ENCODE data around the gene FBXO38. TPM values are rescaled to one million over a fixed set of nuclear protein-coding genes. Genes with fewer than 3 reads are reported as not detected.
A peak's percentile ranks its signal among the peaks of the same experiment; 100 is the strongest.

The FBXO38 gene
- total RNA-seq, 1 donor from 2014 or later = 32.8 TPM

GRCh38 chr5:148378670-148379069, 5.1 kb upstream of the FBXO38 start:
- intact Hi-C loops (cut with DNase I) = loop anchor here (10.0 kb wide), 1 partner anchor 204 kb away; no protein-coding TSS in a partner anchor
- DNase-seq (ENCODE audit: missing footprints) (no peak), ATAC-seq (no peak)

DNA sequence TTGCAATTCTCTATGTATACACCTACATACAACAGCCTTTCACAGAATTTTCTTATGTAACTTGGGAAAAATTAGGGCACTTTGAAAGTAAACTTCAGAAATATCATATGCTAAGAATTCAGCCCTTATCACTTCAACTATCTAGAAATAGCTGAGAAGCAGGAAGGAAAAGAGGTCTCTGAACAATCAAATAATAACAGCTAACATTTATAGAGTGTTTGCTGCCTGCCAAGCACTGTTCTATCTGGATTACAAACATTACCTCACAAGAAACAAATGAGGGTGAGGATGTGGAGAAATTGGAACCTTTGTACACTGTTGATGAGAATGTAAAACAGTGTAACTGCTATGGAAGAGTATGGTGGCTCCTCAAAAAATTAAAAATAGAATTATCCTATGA, 4.4 kb upstream of the FBXO38 start:
- intact Hi-C loops (cut with DNase I) = loop anchor here (10.0 kb wide), 1 partner anchor 205 kb away; no protein-coding TSS in a partner anchor
- ATAC-seq = no peak
- no peak for DNase-seq (ENCODE audit: missing footprints)

GRCh38 chr5:148381906-148382305, 1.9 kb upstream of the FBXO38 start:
- no peak for ATAC-seq
- intact Hi-C loops (cut with DNase I) = no loop called here
- no peak for DNase-seq (ENCODE audit: missing footprints)

GRCh38 chr5:148382961-148383360, 797 bp upstream of the FBXO38 start:
- no peak for DNase-seq (ENCODE audit: missing footprints)
- intact Hi-C loops (cut with DNase I) = no loop called here
- ATAC-seq = no peak

- DNase-seq (ENCODE audit: missing footprints) (no peak), ATAC-seq (peak; percentile 1)
- intact Hi-C loops (cut with DNase I) = no loop called here
These were observed 601 bp downstream of the FBXO38 start for GRCh38 chr5:148384380-148384737.

GRCh38 chr5:148385094-148385493, 1.3 kb downstream of the FBXO38 start:
- ATAC-seq (no peak), DNase-seq (ENCODE audit: missing footprints) (no peak)
- intact Hi-C loops (cut with DNase I) = no loop called here

GRCh38 chr5:148386041-148386440, 2.3 kb downstream of the FBXO38 start:
- intact Hi-C loops (cut with DNase I) = no loop called here
- no peak for DNase-seq (ENCODE audit: missing footprints)
- ATAC-seq = no peak

DNA sequence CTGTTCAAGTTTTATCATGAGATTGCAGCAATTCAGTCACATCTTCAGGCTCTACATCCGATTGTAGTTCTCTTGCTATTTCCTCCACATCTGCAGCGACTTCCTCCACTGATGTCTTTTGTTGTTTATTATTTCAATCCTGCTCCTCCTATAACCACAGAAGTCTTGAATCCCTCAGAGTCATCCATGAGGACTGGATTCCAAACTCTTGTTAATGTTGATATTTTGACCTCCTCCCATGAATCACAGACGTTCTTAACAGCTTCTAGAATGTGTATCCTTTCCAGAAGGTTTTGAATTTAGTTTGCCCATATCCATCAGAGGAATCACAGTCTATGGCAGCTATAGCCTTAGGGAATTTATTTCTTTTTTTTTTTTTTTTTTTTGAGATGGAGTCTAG, 3.6 kb downstream of the FBXO38 start:
- DNase-seq (ENCODE audit: missing footprints) = no peak
- ATAC-seq = no peak
- intact Hi-C loops (cut with DNase I) = no loop called here

DNA sequence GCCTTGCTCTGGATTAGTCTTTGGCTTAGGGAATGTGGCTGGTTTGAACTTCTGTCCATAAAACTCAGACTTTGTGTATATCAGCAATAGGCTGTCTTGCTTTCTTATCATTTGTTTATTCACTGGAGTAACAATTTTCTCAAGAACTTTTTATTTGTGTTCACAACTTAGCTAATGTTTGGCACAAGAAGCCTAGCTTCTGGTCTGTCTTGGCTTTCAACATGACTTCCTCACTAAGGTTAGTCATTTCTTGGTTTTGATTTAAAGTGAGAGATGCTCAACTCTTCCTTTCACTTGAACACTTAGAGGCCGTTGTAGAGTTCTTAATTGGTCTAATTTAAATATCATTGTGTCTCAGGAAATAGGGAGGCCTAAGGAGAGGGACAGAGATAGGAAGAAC, 4.9 kb downstream of the FBXO38 start:
- intact Hi-C loops (cut with DNase I) = no loop called here
- DNase-seq (ENCODE audit: missing footprints) (no peak), ATAC-seq (no peak)

GRCh38 chr5:148390914-148391313, 7.2 kb downstream of the FBXO38 start:
- no peak for DNase-seq (ENCODE audit: missing footprints)
- intact Hi-C loops (cut with DNase I) = no loop called here
- ATAC-seq = no peak

DNA sequence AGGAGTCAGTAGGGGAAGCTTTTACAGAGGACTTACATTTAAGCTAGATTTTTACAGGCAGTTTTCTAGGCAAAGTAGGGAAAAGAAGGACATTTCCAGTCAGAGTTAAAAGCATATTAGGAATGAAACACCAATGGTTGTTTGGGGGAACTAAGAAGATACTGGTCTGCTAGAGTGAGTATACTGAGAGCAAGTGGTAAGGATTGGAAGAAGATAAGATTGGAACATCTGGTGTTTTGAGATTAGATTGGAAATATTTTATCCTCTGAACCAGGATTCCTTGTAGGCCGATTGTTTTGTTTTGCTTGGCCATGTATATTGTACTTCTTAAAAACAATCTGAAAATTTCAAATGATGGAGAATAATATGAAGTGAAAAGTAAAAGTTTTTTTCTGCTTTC, 7.7 kb downstream of the FBXO38 start:
- intact Hi-C loops (cut with DNase I) = no loop called here
- ATAC-seq (no peak), DNase-seq (ENCODE audit: missing footprints) (no peak)

GRCh38 chr5:148393390-148393741, 9.6 kb downstream of the FBXO38 start:
- intact Hi-C loops (cut with DNase I) = no loop called here
- no peak for DNase-seq (ENCODE audit: missing footprints)

GRCh38 chr5:148394587-148395019, 10.8 kb downstream of the FBXO38 start:
- DNase-seq (ENCODE audit: missing footprints) = no peak
- intact Hi-C loops (cut with DNase I) = no loop called here
- no peak for ATAC-seq

More at GRCh38 chr5:148393390-148393741, 9.6 kb downstream of the FBXO38 start:
- ATAC-seq = no peak

DNA sequence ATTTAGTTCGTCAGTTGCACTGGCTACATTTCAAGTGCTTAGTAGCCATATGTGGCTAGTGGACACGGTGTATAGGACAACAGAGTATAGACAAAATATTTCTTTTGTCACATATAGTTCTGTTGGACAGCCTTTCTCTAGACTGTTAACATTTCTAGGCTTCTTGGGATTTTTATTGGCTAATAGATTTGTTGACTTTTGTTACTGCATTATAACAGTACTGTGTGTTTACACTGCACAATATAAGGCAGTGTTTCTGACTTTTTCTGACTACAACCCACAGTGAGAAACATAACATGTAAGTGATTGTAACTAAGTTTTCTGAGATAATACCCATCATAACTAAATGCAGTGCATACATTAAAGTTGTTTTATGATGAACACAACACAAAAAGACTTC, 11.3 kb downstream of the FBXO38 start:
- intact Hi-C loops (cut with DNase I) = no loop called here
- DNase-seq (ENCODE audit: missing footprints) = no peak
- no peak for ATAC-seq

DNA sequence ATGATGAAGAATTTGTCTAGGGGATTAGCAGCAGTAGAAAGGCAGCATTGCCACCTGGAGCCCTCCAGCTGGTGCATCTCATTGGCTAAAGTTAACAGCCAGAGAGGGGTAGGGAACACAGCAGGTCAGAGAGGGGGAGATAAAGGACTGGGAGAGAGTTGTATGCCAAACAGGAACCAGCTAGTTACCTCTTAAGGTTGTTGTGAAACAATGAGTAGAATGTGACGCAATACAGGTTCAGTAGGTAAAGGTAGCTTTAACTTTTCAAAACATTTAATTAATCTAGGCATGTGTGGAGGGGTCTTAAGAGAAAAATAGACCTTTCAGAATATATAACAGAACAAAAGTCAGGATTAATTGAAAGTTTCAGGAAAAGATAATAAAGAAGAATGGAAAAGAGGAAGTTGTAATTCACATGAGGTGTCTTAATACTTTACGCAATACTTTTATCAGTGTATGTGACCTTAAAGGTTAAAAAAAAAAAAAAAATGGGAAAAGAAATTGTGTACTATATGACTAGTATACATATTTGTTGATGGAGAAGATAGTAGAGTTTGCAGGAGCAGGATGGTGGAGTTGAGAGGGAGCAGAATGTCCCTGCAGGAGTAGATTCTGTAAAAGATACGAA, 14.3 kb downstream of the FBXO38 start:
- intact Hi-C loops (cut with DNase I) = no loop called here
- DNase-seq (ENCODE audit: missing footprints) (no peak), ATAC-seq (no peak)

GRCh38 chr5:148398698-148399121, 15.0 kb downstream of the FBXO38 start:
- intact Hi-C loops (cut with DNase I) = no loop called here
- DNase-seq (ENCODE audit: missing footprints) = no peak
- no peak for ATAC-seq

GRCh38 chr5:148401604-148402003, 17.8 kb downstream of the FBXO38 start:
- no peak for ATAC-seq
- intact Hi-C loops (cut with DNase I) = no loop called here
- DNase-seq (ENCODE audit: missing footprints) = no peak

DNA sequence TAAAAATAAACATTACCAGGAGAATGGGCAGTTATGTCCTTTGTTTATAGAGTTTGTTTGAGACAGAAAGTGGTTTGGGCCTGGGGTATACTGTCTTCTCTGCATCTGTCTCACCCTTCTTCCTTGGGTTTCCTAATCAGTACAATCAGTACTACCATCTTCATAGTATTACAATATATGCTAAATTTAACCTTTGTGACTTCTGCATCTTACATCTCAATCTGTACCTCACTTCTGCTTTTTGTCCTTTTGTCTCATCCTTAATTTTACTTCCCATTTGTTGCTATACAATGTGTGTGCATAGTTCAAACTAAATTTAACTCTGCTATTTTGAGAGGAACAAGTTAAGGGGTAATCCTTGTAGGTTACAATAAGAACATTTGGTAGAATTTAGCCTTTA, 19.6 kb downstream of the FBXO38 start:
- peak; percentile 37 for ATAC-seq
- intact Hi-C loops (cut with DNase I) = no loop called here
- no peak for DNase-seq (ENCODE audit: missing footprints)

DNA sequence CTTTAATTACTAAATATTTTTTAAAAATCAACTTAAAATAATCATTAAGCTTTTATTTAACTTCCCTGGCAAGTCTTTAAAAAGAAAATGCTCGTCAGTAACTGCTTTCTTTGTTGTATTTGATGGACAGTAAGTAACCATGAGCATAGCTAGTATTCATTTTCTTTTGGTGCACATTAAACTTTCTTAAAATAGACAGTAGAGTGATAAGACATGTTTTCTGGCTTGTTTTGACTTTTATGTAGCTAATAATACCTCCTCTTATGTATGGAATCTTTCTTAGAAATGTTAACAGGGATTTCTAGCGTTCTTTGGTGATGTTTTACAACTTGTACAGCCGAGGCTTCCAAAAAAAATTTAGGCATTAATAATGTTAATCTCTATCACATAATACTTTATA, 22.6 kb downstream of the FBXO38 start:
- intact Hi-C loops (cut with DNase I) = no loop called here
- ATAC-seq (no peak), DNase-seq (ENCODE audit: missing footprints) (no peak)

GRCh38 chr5:148408092-148408491, 24.3 kb downstream of the FBXO38 start:
- intact Hi-C loops (cut with DNase I) = no loop called here
- no peak for ATAC-seq
- no peak for DNase-seq (ENCODE audit: missing footprints)

GRCh38 chr5:148412124-148412523, 28.4 kb downstream of the FBXO38 start:
- intact Hi-C loops (cut with DNase I) = no loop called here
- ATAC-seq = no peak
- DNase-seq (ENCODE audit: missing footprints) = no peak

All from Right ventricle myocardium inferior (tissue), 1 donor.